HG03135 (cell line): ENCODE data around the gene STX4.

Experiments used
- ATAC-seq: cut with Tn5 transposase; IDR thresholded peaks from one replicate; pipeline ENCODE4 v1.9.1; 2021; ENCODE audit warnings: mild to moderate bottlenecking, moderate library complexity; ENCODE audit not compliant: unreplicated experiment

STX4 gene

DNA sequence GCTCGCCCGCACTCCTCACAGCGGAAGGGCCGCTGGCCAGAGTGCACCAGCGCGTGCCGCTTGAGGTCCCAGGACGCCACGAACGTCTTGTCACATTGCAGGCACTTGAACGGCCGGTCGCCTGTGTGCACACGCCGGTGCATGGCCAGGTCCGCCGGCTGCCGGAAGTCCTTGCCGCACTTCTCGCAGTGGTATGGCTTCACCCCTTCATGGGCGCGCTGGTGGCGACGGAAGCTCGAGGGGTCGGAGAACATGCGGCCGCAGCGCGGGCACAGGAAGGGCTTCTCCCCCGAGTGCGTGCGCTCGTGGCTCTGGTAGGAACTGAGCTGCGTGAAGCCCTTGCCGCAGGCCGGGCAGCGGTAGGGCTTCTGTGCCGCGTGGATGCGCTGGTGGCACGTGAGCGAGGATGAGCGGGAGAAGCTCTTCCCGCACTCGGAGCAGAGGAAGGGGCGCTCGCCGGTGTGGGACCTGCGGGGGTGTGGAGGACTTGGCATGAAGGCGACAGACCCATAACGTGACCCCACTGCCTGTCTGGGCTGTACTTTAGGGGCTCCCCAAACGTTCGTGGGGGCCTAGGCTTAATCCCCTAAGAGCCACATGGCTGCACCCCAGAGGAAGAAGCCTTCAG lies 28.6 kb downstream of the STX4 start:
- ATAC-seq: no peak

DNA sequence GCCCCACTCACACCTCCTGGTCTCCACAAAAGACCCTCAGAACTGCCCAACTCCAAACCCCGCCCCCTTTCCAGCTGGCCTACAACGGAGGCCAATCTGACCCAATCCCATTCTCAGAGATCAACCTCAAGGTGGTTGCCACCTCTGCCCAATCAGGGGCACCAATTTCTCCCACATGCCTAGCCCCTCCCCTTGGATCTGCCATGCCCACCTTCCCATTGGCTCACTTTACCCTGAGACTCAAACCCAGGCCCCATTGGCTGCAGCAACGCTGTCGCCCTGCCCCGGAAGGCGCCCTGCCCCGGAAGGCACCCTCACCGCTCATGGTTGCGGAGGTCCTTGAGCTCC lies 30.1 kb downstream of the STX4 start:
- no peak for ATAC-seq

DNA sequence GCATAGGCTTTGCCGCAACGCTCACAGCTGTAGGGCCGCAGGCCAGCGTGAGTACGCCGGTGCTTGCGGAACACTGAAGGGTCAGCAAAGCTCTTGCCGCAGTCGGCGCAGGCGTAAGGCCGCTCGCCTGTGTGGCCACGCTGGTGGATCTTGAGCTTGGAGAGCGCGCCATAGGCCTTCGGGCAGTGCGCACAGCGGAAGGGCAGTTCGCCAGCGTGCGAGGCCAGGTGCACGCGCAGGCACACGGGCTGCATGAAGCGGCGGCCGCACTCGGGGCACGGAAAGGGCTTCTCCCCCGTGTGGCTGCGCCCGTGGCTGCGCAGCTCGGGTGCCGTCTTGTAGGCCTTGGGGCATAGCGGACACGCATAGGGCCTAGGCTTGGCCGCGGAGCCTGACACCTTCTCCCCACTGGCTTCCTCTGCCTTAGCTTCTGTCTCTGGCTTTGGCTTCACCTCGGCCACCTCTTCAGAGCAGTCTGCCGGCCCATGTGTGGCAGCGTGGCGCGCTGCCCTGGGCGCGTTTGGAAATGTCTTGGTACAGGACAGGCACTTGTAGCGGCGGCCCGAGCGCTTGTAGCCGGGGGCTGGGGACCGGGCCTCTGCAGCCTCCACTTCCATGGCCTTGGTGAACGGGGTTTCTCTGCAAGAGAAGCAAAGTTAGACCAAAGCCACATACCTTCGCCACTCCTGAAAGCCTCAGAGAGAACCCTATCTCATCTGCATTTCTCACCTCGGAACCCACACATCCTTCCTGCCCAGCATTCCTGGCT lies 30.7 kb downstream of the STX4 start:
- no peak for ATAC-seq

DNA sequence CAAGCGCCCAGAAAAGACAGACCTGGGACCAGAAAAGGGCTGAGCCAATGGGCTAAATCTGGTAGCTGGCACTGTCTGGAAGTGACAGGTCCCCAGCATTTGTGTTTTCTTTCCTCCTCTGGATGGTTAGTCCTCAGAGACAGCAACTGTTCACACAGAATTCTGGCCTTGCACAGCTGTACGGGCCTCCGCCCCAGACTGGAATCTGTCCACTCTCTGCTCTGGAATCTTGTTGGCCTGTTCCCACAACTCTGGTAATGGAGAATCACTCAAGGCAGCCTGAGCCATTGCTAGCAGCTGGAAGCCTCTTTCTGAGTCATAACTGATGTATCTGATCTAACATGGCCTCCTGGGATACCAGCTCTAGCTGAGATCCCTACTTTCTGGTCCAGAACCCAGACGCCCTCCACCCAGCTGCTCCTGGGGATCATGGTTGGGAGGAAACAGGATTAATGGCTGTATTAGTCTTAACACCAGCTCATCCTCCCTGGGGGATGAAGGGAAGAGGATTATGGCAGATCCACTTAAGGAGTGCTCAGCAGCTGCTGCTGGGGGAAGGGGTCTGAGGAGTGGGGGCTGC lies 31.6 kb downstream of the STX4 start:
- no peak for ATAC-seq

DNA sequence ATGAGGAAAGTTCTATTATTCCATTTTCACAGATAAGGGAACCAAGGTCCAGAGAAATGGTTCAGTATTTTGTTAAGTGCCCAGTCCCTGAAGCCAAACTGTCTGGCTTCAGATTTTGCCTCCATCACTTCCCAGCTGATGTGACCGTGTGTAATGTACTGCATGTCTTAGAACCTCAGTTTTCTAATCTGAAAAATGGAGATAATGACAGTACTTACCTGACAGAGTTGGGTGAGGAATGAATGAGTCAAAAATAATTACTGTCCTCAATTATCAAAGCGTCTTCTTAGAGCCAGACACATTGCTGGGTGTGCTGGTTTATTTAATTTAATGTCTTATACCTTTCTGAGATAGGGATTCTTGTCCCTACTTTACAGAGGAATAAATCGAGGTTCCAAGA lies 34.0 kb downstream of the STX4 start:
- ATAC-seq: no peak

DNA sequence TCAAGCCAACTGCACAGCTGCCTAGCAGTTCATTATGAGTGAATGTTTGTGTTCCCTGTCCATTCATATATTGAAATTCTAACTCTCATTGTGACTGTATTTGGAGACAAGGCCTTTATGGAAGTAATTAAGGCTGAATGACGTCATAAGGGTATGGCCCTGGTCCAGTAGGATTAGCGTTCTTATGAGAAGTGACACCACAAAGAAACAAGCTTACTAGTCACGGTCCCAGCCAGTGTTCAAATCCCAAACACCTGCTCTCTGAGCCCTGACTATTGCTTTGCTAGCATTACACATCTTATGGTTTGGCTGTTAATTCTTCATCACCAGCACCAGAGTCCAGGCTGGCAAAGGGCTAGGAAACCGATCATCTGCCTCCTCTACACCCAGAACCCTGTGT lies 38.5 kb downstream of the STX4 start:
- ATAC-seq: no peak

DNA sequence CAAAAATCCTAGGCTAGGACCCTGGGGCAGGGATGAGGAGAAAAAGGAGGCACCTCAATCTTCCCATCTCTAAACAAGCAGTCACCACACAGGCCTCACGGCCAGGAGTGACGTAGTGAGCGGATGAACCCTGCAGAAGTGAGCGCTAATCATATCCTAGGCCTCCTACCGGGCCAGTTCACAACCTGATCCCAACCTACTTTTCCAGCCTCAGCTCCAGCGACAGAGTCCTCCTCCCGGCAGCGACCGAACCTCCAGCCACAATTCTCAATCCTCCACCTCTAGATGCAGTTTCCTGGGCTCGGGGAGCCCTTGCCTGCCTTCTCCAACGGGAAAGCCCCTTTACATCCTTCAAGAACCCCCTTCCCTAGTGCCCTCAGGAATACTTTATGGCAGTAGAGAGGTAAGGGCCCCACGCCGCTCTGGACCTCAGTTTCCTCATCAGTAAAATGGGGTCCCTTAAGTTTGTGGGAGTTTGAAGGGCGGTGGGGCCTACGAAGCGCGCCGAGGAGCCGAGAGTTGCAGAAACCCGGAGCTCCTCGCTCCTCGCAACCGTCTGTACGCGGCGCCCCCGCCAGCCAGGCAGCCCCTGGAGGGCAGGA lies 39.3 kb downstream of the STX4 start:
- peak; percentile 0 for ATAC-seq

DNA sequence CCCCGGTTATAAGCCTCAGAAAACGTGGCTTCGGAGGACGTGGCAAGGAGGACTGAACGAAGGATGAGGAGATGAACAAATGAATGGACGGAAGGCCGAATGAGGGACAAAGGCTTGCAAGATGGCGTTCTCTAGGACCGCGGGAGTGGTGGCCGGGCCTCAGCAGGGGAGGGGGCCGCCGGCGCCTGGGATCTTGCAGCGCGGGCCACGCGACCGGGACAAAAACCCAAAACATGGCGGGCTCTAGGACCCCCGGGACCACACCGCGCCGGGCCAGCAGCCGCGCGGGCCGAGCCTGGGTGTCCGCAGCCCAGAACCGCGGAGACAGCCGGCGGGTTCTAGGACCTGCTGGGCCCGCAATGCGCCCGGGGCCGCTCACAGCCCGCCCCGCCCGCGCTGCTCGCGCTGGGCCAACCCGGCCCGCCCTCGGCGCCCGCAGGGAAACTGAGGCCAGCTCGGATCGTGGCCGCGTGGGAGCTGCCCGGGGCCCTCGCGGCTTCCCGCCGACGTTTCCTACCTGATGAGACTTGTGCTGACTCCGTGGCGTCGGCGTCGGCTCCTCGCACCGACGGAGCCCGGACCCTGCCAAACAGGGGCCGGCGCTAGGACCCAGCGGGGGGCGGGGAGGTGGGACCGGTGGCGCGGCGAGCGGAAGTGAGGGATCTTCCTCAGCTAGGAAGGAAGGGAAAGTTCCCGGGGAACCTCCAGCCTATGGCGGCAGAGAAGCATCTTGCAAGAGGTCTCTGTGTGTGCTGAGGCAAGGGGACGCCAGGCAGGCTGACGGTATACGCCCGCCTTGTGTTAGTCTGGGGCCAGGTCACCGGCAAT lies 40.0 kb downstream of the STX4 start:
- ATAC-seq: peak; percentile 49

DNA sequence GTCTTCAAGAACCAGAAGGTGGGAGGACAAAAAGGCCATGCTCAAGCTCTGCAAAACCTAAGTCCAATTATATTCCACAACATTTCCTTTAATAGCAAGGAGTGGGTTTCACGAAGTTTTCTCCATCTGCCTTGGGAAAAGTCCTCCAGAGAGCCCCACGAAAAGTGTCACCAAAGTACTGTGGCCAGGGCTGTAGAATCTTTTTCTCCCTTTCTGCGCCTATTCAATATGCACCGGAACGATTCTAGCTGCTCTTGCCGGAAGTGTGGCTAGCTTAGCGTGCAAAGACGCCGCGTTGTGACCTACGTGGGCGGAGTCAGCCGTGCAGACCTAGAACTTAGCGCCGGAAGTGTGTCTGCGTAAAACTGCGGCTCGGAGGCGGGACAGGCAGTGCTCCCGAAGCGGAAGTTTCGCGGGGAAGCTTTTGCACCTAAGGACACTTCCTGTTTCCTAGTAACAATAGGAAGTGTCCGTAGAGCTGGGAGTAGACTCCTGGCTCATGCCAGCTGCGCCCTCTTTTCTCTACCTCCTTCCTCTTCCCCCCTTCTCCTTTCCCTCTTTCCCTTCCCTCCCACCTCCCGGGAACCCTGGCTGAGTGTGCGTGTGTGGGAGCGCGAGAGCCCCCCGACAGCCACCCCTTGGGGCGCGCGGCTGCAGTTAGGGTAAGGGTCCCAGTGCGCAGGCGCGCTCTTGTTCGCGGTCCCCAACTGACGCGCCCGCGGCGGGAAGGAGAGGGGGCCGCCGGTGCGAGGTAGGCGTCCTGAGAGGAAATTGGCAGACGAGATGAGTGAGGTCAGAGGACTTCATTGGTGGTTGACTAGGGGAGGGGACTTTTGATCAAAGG lies 40.8 kb downstream of the STX4 start, which contains the start of the genes ZNF646 and ZNF668:
Gene ZNF646, plus strand, starts transcription at position 453 of the 844 bp plus-strand sequence. CDS start 1,903 bp downstream, outside the sequence.
Gene ZNF668, minus strand, starts transcription at position 271 of the 844 bp plus-strand sequence. CDS start 9,781 bp downstream, outside the sequence.
- ATAC-seq: peak; percentile 68

DNA sequence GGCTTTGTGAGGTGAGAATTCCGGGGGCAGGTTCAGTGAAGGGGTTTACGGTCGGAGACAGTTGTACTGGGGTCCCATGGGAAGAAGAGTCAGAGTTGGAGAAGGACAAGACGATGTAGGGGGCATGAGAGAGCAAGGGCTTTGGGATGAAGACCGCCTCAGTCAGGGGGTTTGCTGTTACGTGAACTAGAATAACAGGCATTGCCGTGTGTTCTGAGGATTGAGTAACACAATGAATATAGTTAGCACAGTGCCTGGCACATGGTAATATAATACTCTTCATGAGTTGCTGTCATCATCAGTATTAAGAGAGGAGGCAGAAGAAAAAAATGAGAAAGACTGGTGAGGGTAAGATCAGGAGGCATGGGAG lies 41.4 kb downstream of the STX4 start:
- no peak for ATAC-seq

DNA sequence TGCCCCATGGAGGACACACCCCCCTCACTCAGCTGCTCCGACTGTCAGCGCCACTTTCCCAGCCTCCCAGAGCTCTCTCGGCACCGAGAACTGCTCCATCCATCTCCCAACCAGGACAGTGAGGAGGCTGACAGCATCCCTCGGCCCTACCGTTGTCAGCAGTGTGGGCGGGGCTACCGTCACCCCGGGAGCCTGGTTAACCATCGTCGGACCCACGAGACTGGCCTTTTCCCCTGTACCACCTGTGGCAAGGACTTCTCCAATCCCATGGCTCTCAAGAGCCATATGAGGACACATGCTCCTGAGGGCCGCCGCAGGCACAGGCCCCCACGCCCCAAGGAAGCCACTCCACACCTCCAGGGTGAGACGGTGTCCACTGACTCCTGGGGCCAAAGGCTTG lies 43.0 kb downstream of the STX4 start:
- no peak for ATAC-seq

DNA sequence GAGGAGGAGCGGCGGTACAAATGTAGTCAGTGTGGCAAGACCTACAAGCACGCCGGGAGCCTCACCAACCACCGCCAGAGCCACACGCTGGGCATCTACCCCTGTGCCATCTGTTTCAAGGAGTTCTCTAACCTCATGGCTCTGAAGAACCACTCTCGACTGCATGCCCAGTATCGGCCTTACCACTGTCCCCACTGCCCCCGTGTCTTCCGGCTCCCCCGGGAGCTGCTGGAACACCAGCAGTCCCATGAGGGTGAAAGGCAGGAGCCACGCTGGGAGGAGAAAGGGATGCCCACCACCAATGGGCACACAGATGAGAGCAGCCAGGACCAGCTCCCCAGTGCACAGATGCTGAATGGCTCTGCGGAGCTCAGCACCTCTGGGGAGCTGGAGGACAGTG lies 43.7 kb downstream of the STX4 start:
- ATAC-seq: no peak

DNA sequence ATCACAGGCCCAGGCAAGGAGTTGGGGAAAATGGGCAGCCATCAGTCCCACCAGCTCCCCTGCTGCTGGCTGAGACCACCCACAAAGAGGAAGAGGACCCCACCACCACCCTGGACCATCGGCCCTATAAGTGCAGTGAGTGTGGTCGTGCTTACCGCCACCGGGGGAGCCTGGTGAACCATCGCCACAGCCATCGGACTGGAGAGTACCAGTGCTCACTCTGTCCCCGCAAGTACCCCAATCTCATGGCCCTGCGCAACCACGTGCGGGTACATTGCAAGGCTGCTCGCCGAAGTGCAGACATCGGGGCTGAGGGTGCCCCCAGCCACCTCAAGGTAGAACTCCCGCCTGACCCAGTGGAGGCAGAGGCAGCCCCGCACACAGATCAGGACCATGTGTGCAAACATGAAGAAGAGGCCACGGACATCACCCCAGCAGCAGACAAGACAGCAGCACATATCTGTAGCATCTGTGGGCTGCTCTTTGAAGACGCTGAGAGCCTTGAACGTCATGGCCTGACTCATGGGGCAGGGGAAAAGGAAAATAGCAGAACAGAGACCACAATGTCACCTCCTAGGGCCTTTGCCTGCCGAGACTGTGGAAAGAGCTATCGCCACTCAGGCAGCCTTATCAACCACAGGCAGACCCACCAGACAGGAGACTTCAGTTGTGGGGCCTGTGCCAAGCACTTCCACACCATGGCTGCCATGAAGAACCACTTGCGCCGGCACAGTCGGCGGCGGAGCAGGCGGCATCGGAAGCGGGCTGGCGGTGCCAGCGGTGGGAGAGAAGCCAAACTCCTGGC lies 44.4 kb downstream of the STX4 start:
- no peak for ATAC-seq

DNA sequence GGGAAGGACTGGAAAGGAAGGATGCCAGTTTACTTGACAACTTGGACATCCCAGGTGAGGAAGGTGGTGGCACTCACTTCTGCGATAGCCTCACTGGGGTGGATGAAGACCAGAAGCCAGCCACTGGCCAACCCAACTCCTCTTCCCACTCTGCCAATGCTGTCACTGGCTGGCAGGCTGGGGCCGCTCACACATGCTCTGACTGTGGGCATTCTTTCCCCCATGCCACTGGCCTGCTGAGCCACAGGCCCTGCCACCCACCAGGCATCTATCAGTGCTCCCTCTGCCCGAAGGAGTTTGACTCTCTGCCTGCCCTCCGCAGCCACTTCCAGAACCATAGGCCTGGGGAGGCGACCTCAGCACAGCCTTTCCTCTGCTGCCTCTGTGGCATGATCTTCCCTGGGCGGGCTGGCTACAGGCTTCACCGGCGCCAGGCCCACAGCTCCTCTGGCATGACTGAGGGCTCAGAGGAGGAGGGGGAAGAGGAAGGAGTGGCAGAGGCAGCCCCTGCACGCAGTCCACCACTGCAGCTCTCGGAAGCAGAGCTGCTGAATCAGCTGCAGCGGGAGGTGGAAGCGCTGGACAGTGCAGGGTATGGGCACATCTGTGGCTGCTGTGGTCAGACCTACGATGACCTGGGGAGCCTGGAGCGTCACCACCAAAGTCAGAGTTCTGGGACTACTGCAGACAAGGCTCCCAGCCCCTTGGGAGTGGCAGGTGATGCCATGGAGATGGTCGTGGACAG lies 45.4 kb downstream of the STX4 start:
- no peak for ATAC-seq

DNA sequence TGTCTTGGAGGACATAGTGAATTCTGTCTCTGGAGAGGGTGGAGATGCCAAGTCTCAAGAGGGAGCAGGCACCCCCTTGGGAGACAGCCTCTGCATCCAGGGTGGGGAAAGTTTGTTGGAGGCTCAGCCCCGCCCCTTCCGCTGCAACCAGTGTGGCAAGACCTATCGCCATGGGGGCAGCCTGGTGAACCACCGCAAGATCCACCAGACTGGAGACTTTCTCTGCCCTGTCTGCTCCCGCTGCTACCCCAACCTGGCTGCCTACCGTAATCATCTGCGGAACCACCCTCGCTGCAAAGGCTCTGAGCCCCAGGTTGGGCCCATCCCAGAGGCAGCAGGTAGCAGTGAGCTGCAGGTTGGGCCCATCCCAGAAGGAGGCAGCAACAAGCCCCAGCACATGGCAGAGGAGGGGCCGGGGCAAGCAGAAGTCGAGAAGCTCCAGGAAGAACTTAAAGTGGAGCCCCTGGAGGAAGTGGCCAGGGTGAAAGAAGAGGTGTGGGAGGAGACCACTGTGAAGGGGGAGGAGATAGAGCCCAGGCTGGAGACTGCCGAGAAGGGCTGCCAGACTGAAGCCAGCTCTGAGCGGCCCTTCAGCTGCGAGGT lies 46.1 kb downstream of the STX4 start:
- ATAC-seq: no peak

DNA sequence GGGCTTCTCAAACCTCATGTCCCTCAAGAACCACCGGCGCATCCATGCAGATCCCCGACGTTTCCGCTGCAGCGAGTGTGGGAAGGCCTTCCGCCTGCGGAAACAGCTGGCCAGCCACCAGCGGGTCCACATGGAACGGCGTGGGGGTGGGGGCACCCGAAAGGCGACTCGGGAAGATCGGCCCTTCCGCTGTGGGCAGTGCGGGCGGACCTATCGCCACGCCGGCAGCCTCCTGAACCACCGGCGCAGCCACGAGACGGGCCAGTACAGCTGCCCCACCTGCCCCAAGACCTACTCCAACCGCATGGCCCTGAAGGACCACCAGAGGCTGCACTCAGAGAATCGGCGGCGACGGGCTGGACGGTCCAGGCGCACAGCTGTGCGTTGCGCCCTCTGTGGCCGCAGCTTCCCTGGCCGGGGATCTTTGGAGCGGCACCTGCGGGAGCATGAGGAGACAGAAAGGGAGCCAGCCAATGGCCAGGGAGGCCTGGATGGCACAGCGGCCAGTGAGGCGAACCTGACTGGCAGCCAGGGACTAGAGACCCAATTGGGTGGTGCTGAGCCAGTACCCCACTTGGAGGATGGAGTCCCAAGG lies 46.8 kb downstream of the STX4 start:
- ATAC-seq: no peak

DNA sequence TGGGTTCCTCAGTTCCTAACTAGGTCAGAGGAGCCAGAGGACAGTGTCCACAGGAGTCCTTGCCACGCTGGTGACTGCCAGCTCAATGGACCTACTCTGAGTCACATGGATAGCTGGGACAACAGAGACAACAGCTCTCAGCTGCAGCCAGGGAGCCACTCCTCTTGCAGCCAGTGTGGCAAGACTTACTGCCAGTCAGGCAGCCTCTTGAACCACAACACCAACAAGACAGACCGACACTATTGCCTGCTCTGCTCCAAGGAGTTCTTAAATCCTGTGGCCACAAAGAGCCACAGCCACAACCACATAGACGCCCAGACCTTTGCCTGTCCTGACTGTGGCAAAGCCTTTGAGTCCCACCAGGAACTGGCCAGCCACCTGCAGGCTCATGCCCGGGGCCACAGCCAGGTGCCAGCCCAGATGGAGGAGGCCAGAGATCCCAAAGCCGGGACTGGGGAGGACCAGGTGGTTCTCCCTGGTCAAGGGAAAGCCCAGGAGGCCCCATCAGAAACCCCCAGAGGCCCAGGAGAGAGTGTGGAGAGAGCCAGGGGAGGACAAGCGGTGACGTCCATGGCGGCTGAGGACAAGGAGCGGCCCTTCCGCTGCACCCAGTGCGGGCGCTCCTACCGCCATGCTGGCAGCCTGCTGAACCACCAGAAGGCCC lies 47.5 kb downstream of the STX4 start:
- ATAC-seq: no peak
